AG08396 (cell line): ENCODE data around the gene CELF1.
"Not testable (repeated sequence)": the region's sequence is repeated elsewhere in the genome, so short reads cannot be mapped to it uniquely, and the experiment has no call there.

Experiments
- DNase-seq: peaks from one replicate; pipeline ENCODE4 v3.0.0; 2012; ENCODE audit warnings: low spot score, mixed read lengths

The CELF1 gene

DNA sequence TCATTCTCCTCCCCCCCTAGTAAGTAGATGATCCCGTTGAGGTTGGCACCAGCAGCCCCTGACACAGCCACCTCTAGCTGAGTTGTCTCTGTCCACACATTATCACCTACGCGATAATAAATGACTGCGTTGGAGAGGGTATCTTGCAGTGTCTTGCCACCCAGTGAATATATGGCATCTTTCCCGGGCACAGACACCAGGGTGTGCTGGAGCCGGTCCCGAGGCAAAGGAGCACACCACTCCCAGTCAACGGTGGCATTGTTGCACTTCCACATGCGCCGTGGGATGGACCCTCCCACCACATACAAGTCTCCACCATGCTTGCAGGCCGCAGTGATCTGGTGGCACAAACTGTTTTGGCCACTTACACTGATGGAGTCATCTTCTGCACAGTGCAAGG, 20.4 kb upstream of the CELF1 start:
- no peak for DNase-seq

DNA sequence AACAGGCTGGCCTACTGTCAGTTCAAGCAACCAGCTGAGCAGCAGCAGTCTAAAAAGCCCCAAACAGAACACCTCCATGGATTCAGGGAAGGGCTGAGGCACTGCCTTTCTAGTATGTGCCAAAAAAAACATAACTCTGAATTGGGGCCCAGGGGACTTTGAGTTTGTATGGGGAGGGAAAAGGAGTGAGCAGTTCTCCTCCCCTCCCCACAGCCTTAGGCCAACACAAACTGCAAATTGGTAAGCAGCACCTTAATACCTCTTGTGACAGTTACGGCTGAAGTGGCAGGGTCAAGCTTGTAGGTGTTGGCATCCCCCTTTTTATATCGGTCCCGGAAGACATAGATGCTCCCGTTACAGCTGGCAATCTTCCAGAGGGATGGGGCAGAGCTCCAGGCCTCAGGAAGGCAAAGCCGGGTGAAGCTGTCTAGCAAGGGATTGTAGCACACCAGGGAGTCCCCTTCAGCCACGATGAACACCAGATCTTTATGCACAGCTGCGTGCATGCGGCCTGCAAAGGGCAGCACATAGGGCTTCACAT, 19.9 kb upstream of the CELF1 start:
- no peak for DNase-seq

- peak; percentile 77 for DNase-seq
Observed at GRCh38 chr11:47571895-47572294, 19.0 kb upstream of the CELF1 start.

DNA sequence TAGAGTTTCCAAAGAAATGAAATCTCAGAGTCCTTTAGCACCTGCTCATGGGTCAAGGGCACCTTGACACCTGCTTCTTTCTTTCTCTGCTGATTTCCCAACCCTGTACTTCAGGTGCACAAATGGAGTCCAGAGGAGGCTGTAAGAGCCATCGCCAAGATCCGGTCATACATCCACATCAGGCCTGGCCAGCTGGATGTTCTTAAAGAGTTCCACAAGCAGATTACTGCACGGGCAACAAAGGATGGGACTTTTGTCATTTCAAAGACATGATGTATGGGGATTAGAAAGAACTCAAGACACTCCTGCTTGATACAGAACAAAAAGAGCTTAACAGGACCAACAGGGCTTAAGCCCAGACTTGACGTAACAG, 18.4 kb upstream of the CELF1 start:
- DNase-seq: no peak

DNA sequence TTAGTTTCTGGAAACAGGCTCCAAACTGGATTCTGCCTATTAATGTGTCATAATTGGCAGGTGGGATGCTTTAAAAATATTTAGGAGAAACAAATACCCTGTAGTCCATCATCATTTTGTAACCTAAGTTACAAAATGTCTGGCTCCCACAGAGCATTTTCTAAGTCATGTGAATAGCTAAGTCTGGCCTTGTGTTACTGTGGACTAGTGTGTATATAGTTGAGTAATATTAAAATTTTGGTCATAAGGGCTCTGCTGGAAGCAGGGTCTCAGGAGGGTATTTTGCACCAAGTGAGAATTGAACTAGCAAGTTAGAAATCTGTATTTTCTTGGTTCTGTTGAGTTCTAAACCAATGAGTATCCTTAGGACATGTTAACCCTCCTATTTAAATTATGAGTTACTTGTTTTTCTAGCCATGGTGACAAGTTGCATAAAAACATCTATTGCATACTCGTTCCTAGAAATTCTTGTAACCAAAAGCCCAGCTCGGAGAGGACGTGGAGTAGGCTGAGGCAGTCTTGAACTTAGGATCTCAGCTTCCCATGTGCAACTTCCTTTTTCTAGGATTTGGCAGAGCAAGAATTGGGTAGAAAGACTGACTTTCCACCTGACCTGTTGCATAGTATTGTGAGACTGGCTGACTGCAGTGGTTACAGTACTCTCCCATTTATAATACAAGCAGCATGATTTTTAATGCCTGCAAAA, 17.9 kb upstream of the CELF1 start:
- no peak for DNase-seq

DNA sequence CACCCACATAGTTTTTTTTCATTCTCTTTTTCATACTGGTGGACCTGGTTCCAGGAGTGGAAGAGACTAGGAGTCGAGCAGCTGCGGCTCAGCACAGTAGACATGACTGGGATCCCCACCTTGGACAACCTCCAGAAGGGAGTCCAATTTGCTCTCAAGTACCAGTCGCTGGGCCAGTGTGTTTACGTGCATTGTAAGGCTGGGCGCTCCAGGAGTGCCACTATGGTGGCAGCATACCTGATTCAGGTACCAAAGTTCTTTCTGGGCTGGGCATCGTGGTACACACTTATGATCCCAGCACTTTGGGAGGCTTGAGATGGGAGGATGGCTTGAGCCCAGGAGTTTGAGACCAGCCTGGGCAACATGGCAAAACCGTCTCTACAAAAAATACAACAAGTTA, 16.7 kb upstream of the CELF1 start:
- DNase-seq: no peak

- DNase-seq: no peak
Observed at GRCh38 chr11:47566149-47566698, 13.3 kb upstream of the CELF1 start.

DNA sequence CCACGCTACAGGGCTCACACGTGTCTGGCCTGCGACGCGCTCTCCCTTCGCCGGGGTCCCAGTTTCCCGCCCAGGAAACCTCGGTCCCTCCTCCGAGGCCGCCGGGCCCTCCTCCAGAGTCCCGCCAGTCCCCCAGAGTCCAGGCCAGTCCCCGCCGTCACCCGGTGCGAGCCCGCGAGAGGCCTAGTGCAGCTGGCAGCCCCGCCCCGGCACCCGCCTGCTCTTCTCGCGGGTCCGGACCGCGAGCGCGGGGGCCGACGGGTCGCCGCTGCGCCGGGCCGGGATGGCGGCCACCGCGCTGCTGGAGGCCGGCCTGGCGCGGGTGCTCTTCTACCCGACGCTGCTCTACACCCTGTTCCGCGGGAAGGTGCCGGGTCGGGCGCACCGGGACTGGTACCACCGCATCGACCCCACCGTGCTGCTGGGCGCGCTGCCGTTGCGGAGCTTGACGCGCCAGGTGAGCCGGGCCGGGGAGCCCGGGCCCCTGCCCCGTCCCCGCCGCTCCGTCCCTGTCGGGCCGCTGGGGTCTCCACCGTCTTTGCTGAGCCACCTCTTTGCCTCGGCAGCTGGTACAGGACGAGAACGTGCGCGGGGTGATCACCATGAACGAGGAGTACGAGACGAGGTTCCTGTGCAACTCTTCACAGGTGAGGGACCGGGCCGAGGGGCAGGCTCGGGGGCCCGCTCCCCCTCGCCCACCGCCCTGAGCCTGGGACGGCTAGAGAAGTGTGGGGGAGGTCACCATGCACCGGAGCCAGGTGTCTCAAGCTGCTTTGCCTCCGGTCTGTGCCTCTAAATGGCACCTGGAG, 12.6 kb upstream of the CELF1 start, which contains the start of gene PTPMT1:
TSS of gene PTPMT1 (plus strand) at position 260 of the 809 bp plus-strand sequence. CDS start at position 284, 24 bp downstream.
- peak; percentile 90 for DNase-seq

GRCh38 chr11:47564933-47565339, 12.0 kb upstream of the CELF1 start:
- peak; percentile 2 for DNase-seq

- DNase-seq: not testable (repeated sequence)
Observed at GRCh38 chr11:47564366-47564765, 11.4 kb upstream of the CELF1 start.

GRCh38 chr11:47562393-47562792, 9.5 kb upstream of the CELF1 start:
- DNase-seq: not testable (repeated sequence)

DNA sequence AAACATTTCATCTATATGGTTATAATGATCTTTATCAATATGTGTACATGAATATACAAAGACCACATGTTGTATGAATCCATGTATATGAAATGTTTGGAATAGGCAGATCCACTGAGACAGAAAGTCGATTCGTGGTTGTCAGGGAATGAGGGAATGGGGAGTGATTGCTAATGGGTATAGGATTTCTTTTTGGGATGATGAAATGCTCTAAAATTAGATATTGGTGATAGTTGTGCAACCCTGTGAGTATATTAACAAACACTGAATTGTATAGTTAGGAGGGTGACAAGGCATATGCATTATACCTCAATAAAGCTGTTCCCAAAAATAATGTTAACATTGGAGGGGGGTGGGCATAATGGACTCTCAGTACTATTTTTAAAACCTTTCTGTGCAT, 7.5 kb upstream of the CELF1 start:
- DNase-seq: no peak

DNA sequence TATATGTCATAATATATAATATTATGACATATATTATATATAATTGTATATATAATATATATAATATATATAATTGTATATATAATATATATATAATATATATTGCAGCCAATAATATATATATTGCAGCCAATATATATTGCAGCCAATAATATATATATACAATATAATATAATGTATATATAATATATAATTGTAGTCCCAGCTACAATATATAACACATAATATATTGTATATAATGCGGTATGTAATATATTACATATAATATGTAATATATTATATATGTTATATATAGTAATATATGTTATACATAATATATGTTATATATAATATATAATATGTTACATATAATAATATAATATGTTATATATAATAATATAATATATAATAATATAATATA, 5.8 kb upstream of the CELF1 start:
- DNase-seq: no peak

- DNase-seq: not testable (repeated sequence)
Observed at GRCh38 chr11:47557004-47557403, 4.1 kb upstream of the CELF1 start.

- no peak for DNase-seq
Observed at GRCh38 chr11:47553406-47553743, 443 bp upstream of the CELF1 start.

DNA sequence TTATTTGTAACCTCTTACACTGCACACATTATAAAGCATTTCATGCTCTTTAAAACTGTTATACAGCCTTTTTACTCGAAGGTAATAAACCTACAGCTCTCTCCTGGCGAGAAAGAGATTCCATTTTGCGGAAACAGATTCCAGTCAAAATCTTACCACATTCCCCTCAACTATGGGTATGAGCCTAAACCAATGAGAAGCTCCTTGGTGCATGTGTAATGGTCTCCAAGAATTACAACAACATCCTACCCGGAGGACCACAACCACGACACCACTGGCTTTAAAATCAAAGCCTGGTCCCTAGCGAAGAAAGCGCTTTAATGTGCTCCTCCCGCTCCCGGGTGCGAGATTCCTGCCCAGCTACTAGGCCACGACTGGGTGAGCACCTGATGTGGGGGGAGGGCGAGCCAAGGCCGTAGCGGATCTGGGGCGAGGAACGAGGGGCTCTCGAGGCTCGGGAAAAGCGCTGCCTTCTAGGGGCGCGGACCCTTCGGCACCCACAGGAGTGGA, 821 bp downstream of the CELF1 start:
- DNase-seq: peak; percentile 44

DNA sequence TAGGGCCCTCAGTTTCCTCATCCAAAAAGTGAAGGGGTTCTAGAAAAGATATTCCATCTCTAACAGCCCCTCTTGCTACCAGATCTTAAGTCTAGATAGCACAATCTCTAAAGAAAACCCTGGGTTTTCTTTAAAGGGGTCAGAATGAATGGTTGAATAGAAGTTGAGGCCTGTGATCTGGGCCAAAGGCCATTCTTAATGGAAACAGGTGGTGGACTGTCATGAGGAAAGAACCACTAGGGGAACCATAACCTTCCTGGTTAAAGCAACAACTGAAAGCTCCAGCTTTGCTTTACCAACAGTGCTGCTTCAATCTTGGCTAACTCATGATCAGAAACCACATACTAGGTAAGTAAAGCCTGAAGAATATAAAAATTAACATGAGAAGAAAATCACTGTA, 1.8 kb downstream of the CELF1 start:
- DNase-seq: no peak

- DNase-seq: no peak
Observed at GRCh38 chr11:47550288-47551047, 2.5 kb downstream of the CELF1 start.

DNA sequence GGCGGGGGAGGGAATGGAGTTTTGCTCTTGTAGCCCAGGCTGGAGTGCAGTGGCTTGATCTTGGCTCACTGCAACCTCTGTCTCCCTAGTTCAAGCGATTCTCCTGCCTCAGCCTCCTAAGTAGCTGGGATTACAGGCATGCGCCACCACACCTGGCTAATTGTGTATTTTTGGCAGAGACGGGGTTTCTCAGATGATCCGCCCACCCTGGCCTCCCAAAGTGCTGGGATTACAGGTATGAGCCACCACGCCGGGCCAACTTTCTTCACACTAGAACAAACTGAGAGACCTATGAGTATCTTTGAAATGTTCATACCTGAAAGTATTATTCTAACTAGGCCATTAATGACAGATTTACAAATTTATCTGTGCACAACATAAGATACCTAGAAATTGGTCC, 6.7 kb downstream of the CELF1 start:
- not testable (repeated sequence) for DNase-seq

DNA sequence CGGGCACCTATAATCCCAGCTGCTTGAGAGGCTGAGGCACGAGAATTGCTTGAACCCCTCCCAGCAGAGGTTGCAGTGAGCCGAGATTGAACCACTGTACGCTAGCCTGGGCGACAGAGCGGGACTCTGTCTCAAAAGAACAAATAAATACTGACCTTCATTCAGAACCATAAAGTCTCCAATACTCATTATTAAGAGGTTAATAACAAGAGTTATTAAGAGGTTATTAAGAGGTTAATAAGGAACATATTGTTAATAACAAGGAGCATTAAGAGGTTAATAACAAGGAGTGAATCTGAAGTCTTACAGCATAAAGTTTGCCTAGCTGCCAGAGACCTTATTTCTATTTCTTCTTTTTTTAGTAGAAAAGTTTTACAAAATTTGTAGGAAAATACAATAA, 7.6 kb downstream of the CELF1 start:
- no peak for DNase-seq

DNA sequence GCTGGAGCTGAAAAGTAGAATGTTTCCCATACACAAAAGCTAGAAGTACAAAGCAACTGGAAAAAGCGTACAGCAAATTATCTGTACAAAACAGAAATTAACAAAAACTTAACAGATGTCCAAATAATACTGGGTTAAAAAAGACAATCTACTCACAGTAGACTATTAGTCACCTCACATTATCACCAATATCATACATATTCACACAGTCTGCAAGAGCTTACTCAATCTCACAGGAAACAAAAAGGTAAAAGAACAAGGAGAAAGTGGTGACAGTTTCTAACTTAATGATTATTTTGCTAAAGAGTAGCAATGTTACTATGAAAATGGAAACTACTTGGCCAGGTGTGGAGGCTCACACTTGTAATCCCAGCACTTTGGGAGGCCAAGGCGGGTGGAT, 11.9 kb downstream of the CELF1 start:
- DNase-seq: no peak

DNA sequence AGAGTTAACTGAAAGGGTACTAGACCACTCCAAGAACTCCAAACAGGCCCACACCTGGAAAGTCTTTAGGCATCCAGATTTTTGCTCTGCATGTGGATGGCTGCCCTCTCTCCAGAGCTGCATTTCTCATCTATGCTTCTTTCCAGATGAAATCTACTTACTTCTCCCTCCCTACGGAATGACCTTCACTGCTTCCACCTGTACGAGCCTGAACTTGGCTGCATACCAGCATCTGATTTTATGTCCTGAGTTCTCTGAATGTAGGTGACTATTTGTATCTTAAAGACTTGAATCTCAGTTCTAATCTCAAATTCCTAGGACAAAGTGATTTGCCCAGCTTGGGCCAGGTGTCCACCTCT, 13.3 kb downstream of the CELF1 start:
- DNase-seq: no peak
